ENCODE results near the gene EIF2AK3.
A peak's percentile ranks its signal among the peaks of the same experiment; 100 is the strongest.
"Not testable (repeated sequence)": the region's sequence is repeated elsewhere in the genome, so short reads cannot be mapped to it uniquely, and the experiment has no call there.

EIF2AK3 gene

DNA sequence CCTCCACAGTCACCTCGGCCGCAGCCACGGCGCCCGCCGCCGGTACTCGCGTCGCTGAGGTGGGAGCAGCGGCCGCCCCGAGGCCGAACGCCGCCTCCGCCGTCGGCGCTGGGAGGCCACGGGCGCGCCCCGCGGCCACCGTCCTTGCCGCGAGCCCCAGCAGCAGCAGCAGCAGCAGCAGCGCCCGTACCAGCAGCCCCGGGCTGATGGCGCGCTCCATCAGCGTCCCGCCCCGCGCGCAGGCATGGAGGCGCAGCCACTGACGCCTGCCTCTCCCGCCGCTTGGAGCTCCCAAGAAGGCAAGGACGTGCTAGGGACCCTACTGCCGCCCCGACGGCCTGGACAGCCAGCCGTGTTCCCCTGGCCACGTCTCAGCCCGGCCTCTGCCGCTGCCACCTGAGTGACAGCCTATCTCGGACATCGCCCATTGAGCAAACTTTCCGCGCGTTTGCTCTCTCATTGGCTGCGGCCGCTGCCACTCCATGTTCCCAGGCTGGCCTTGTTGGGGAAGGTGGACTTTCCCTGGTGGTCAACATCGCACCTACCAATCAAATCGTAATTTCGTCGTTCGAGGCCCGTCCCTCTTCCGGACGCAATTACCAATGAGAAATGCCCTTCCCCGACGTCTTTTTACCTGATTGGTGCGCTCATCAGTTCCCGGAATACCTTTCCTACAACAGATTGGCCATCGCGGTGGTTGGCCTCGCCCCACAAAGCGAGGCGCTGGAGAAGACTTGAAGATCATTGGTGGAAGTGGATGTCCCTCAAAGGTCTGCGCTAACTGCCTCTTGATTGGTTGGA, at the start of gene EIF2AK3:
EIF2AK3 (minus strand) TSS at position 410 of the 801 bp plus-strand sequence; CDS start at position 220, 190 bp downstream.
- DNase-seq (ENCODE audit: low spot score) = peak; percentile 98

DNA sequence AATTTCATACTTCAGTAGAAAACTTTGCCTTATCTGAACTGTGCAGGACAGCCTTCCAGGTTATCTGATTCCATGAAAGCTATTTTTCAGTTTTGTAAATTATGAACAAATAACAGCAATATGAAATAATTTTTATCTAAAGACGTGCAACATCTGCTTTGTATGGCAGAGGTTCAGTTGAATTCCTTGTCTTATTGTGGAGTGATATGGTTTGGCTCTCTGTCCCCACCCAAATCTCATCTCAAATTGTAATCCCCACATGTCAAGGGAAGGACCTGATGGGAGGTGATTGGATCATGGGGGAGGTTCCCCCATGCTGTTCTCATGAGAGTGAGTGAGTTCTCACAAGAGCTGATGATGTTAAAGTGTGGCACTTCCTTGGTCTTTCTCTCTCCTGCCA, 46.1 kb upstream of the EIF2AK3 start:
- DNase-seq (ENCODE audit: low spot score) = no peak

DNA sequence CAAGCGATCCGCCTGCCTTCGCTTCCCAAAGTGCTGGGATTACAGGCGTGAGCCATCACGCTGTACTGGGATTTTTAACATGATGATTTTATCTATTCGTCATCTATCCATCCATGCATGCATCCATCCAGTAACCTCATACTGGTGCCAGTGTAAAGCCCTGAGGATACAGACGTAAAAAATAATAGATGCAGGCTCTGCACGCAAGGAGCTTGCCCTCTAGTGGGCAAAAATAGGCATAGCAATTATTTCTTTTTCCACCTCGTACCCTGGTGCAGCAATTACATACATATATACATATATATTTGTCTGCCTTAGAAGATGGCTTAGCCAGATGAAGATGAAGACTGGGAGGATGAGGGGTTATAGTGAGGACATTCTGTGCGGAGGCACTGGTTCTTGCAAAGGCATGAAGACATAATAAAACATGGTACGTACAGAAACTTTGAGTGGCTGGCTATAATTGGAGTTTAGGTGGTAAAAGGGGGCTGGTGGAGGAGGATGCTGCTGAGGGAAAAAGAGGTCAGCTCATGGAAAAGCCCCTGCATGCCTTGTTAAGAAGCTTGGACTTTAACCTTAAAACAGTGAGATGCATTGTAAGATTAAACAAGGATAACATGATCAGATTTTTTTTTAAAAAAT, 44.6 kb upstream of the EIF2AK3 start:
- peak; percentile 70 for DNase-seq (ENCODE audit: low spot score)

GRCh38 chr2:88669482-88670214, 42.4 kb upstream of the EIF2AK3 start:
- peak; percentile 70 for DNase-seq (ENCODE audit: low spot score)

DNA sequence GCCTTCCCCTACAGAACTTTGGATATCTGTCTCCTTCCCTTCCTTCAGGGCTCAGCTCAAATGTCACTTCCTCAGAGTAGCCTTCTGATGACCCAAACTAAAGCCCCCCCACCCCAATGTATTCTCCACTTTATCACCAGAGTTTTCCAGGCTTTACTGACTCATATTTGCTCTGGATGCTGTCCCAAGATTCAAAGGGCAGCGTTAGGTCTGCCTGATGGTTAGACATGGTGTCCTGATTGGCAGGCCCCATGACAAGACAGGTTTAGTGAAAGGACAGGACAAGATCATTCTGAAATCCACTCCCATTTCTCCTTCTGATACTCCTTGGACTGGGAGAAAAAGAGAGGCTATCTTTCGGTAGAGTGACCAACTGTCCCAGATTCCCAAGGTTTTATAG, 41.6 kb upstream of the EIF2AK3 start:
- no peak for DNase-seq (ENCODE audit: low spot score)

- peak; percentile 14 for DNase-seq (ENCODE audit: low spot score)
These were observed 40.0 kb upstream of the EIF2AK3 start for GRCh38 chr2:88667219-88667618.

DNA sequence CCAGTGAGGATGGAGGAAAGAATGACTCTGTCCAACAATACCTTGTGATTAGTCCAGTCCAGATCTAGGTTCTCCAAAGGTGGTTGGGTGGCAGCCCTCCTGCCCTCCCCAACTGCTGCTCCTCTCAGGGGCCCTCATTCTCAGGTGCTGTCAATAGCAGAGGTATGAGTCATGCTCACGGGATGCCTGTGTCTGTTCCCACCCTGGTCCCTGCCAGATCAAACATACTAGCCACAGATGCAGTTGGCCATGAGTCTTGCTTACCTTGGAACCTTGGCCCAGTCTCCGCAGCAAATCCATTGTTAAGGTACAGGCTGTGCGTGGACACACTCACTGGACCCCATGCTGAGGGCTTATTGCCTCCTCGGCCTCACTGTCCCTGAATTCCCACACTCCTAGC, 39.3 kb upstream of the EIF2AK3 start:
- DNase-seq (ENCODE audit: low spot score) = no peak

GRCh38 chr2:88660622-88661021, 33.4 kb upstream of the EIF2AK3 start:
- DNase-seq (ENCODE audit: low spot score) = no peak

DNA sequence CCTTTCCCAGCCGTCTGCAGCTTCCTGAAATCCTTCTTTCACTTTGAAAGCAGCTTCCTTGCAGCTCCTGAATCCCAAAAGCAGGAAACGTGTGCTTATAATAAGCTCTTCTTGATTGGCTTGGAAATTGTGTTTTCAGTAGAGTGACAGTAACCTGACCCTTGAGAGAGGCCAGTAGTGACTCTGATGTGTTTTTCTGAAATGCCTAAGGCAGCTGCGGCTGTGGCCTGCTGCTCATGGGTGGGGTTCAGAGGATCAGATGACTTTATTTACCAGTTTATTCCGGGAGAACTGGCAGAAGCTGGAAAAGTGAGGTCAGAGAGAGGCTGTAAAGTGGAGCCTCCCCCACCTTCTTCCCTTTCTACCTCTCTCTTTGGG, 32.3 kb upstream of the EIF2AK3 start:
- DNase-seq (ENCODE audit: low spot score) = no peak

GRCh38 chr2:88658881-88659537, 31.7 kb upstream of the EIF2AK3 start:
- DNase-seq (ENCODE audit: low spot score) = no peak

GRCh38 chr2:88658326-88658725, 31.1 kb upstream of the EIF2AK3 start:
- DNase-seq (ENCODE audit: low spot score) = no peak

DNA sequence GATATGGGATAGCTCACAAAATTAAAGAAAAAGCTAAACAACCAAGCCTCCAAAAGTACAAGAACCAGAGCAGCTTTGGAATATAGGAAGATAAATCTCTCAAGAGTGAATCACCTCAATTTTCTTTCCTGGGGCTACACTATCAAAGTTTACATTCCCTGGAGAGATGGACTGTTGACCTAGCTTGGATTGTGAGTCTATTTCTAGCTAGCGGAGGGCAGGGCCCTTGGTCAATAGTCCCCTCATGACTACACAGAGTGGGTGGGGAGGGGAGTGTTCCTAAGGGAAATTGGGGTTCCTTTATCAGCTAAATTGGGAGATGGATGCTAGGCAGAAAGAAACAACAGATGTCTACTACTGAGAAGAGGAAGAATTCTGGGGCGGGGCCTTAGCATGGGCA, 29.9 kb upstream of the EIF2AK3 start:
- no peak for DNase-seq (ENCODE audit: low spot score)

- DNase-seq (ENCODE audit: low spot score) = no peak
These were observed 29.4 kb upstream of the EIF2AK3 start for GRCh38 chr2:88656690-88657089.

GRCh38 chr2:88654714-88655113, 27.4 kb upstream of the EIF2AK3 start:
- no peak for DNase-seq (ENCODE audit: low spot score)

DNA sequence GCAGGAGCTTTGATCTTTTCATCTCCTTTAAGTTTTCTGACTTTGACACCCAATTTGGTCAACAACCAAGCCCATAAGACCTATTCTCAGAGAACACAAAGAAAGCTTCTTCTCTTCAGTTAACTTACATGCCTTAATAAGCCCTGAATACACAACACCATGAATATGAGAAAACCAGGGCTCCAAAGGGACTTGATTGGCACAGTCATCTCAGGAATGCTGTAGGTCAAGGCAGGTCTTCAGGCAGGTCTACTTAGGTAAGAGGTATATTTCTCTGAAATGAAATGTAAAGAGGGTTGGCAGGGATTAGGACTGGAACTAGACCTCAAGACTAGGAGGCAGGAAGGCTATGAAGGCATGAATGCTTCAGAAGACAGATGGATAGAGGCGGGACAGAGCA, 24.4 kb upstream of the EIF2AK3 start:
- DNase-seq (ENCODE audit: low spot score) = no peak

GRCh38 chr2:88645291-88645882, 18.1 kb upstream of the EIF2AK3 start:
- not testable (repeated sequence) for DNase-seq (ENCODE audit: low spot score)

DNA sequence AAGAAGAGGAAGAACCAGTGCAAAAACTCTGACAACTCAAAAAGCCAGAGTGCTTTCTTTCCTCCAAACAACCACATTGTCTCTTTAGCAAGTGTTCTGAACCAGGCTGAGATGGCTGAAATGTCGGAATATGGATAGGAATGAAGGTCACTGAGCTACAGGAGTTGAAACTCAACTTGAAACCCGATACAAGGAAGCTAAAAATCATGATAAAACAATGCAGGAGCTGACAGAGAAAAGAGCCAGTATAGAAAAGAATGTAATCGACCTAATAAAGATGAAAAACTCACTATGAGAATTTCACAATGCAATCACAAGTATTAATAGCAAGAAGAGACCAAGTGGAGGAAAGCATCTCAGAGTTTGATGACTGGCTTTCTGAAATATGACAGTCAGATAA, 15.0 kb upstream of the EIF2AK3 start:
- no peak for DNase-seq (ENCODE audit: low spot score)

GRCh38 chr2:88641330-88641729, 14.1 kb upstream of the EIF2AK3 start:
- no peak for DNase-seq (ENCODE audit: low spot score)

DNA sequence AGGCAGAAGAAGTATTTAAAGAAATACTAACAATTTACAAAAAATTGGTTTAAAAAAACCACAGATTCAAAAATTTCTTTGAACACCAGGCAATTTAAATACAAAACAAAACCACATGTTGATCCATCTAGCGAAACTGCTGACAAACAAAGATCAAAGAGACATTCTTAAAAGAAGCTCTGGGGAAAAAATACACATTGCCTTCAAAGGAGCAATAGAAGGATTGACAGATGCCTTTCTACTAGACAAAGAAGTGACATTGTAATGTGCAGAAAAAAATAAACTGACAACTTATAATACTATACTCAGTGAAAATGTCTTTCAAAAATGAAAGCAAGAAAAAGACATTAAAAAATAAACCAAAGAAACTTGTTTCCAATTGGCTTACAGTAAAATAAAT, 12.6 kb upstream of the EIF2AK3 start:
- no peak for DNase-seq (ENCODE audit: low spot score)

DNA sequence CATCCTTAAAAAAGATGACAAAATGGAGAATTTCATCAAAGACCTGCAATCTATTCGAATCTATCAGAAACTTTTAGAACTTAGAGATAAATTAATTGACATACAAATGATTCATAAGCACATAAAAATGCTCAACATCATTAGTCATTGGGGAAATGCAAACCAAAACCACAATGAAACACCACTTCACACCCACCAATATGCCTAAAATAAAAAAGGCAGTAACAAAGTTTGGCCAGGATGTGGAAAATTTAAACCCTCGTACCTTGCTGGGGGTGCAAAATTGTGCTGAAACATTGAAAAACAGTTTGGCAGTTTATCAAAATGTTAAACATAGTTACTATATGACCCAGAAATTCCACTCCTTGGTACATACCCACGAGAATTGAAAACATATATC, 11.5 kb upstream of the EIF2AK3 start:
- DNase-seq (ENCODE audit: low spot score) = no peak

- DNase-seq (ENCODE audit: low spot score) = no peak
These were observed 10.9 kb upstream of the EIF2AK3 start for GRCh38 chr2:88638123-88638650.

- no peak for DNase-seq (ENCODE audit: low spot score)
These were observed 10.2 kb upstream of the EIF2AK3 start for GRCh38 chr2:88637464-88637863.
